ENCODE data around the gene MBTPS1.

- TF ChIP-seq CTCF (conservative IDR thresholded peaks at IDR 0.05; ENCODE audit: low read depth in 2 of 2) (no peak), JUNB (IDR thresholded peaks at IDR 0.05; ENCODE audit: unreplicated experiment) (no peak), EZH2 (IDR thresholded peaks at IDR 0.05; ENCODE audit: low read depth, unreplicated experiment) (no peak), ZNF114 (CRISPR knock-in tag; IDR thresholded peaks at IDR 0.05) (no peak), ZNF331 (CRISPR knock-in tag; IDR thresholded peaks at IDR 0.05; ENCODE audit: low read depth) (no peak), REST (IDR thresholded peaks at IDR 0.05; ENCODE audit: unreplicated experiment) (no peak), CREB1 (CRISPR knock-in tag; IDR thresholded peaks at IDR 0.05; ENCODE audit: low read depth) (no peak), NANOG (IDR thresholded peaks at IDR 0.05; ENCODE audit: borderline replicate concordance) (no peak), EZH2phosphoT487 (IDR thresholded peaks at IDR 0.05; ENCODE audit: unreplicated experiment) (no peak), STAT1 (IDR thresholded peaks at IDR 0.05; ENCODE audit: unreplicated experiment) (no peak), POLR2AphosphoS5 (IDR thresholded peaks at IDR 0.05; ENCODE audit: low read depth) (no peak), ETS1 (IDR thresholded peaks at IDR 0.05) (no peak)
These were observed 98.0 kb downstream of the MBTPS1 start for GRCh38 chr16:84018710-84019109.

Measured in GM23338 (cell line).